ENCODE data around the gene AHNAK.
"Not testable (repeated sequence)": the region's sequence is repeated elsewhere in the genome, so short reads cannot be mapped to it uniquely, and the experiment has no call there.

Gene AHNAK

GRCh38 chr11:62546244-62546928 is at the start of gene AHNAK:
Gene AHNAK, minus strand, starts transcription at chr11:62546806. Its CDS starts 10,708 bp downstream, at chr11:62536098.
- DNase-seq: peak; percentile 74

GRCh38 chr11:62595124-62595523 is 48.5 kb upstream of the AHNAK start:
- DNase-seq: no peak

- DNase-seq: peak; percentile 72
These were observed 46.9 kb upstream of the AHNAK start for GRCh38 chr11:62593434-62594044.

- no peak for DNase-seq
These were observed 46.4 kb upstream of the AHNAK start for GRCh38 chr11:62592989-62593421.

GRCh38 chr11:62592146-62592815 is 45.7 kb upstream of the AHNAK start:
- DNase-seq: no peak

- DNase-seq: peak; percentile 96
These were observed 45.0 kb upstream of the AHNAK start, which contains the start of gene TUT1 for GRCh38 chr11:62591448-62592145. Gene TUT1, minus strand, starts transcription at chr11:62591523. Its CDS starts 38 bp downstream, at chr11:62591485.

GRCh38 chr11:62588966-62589637 is 42.5 kb upstream of the AHNAK start:
- DNase-seq: no peak

- DNase-seq: not testable (repeated sequence)
These were observed 38.8 kb upstream of the AHNAK start for GRCh38 chr11:62585356-62585755.

- DNase-seq: not testable (repeated sequence)
These were observed 35.1 kb upstream of the AHNAK start for GRCh38 chr11:62581735-62582134.

- DNase-seq: no peak
These were observed 34.5 kb upstream of the AHNAK start for GRCh38 chr11:62580959-62581715.

- no peak for DNase-seq
These were observed 32.6 kb upstream of the AHNAK start for GRCh38 chr11:62579252-62579651.

GRCh38 chr11:62578541-62578940 is 31.9 kb upstream of the AHNAK start:
- DNase-seq: no peak

- no peak for DNase-seq
These were observed 30.6 kb upstream of the AHNAK start for GRCh38 chr11:62577046-62577714.

GRCh38 chr11:62575837-62576236 is 29.2 kb upstream of the AHNAK start:
- DNase-seq: no peak

- DNase-seq: no peak
These were observed 28.6 kb upstream of the AHNAK start for GRCh38 chr11:62575156-62575555.

GRCh38 chr11:62574363-62575071 is 27.9 kb upstream of the AHNAK start:
- DNase-seq: no peak

GRCh38 chr11:62573592-62574362 is 27.2 kb upstream of the AHNAK start, which contains the start of gene EEF1G:
Gene EEF1G, minus strand, starts transcription at chr11:62573891. Its CDS starts 49 bp downstream, at chr11:62573842.
- DNase-seq: peak; percentile 98

- peak; percentile 23 for DNase-seq
These were observed 26.5 kb upstream of the AHNAK start for GRCh38 chr11:62573006-62573591.

GRCh38 chr11:62572431-62572830 is 25.8 kb upstream of the AHNAK start:
- no peak for DNase-seq
